ENCODE measurements around the gene FYN. TPM values are rescaled to one million over a fixed set of nuclear protein-coding genes. Genes with fewer than 3 reads are reported as not detected.

Gene FYN
- total and polyA plus RNA-seq, 10 of the 15 experiments (the other 5 are each of a cell fraction or from before 2014, with no cell fraction given): 51.4 to 247 (median 138) TPM

- TF ChIP-seq MLLT1 (IDR thresholded peaks at IDR 0.05) (no peak), FOXM1 (IDR thresholded peaks at IDR 0.05; ENCODE audit: low read depth, low read length) (no peak), REST (IDR thresholded peaks at IDR 0.05; ENCODE audit: low read depth, low read length) (no peak)
Measured at GRCh38 chr6:111823012-111823411, 50.2 kb downstream of the FYN start (continued).

- Histone ChIP-seq H3K27me3 (replicated peaks in 1 of 2; ENCODE audit: control insufficient read depth in 2 of 2, insufficient read depth in 2 of 2, low read length in 1 of 2) (no peaks in the 10 kb centered on the region), H3K4me1 (ENCODE audit: control insufficient read depth, insufficient read depth, low read length) (peaks cover 23% of the 10 kb centered on the region), H3K27ac (ENCODE audit: control insufficient read depth, insufficient read depth) (no peak overlapping the region), H3K4me3 (no peak overlapping the region), H3K36me3 (ENCODE audit: control insufficient read depth in 2 of 2, insufficient read depth in 2 of 2, low read length in 1 of 2) (peaks cover 2 to 5% of the 10 kb centered on the region in 2 experiments; a peak in 3 of 4 replicates), H3K4me2 (ENCODE audit: control insufficient read depth, insufficient read depth) (no peak overlapping the region), H4K20me1 (ENCODE audit: control insufficient read depth, insufficient read depth) (no peaks in the 10 kb centered on the region; the same call in 1 of the 2 replicates), H3K9ac (ENCODE audit: control insufficient read depth, insufficient read depth, low read length) (no peak overlapping the region), H3K9me3 (replicated peaks; ENCODE audit: control insufficient read depth, insufficient read depth, low read length) (no peaks in the 10 kb centered on the region; the same call in 2 of the 3 replicates), H3K79me2 (ENCODE audit: control insufficient read depth, insufficient read depth, low read length) (peaks cover 30% of the 10 kb centered on the region), H2AFZ (ENCODE audit: control insufficient read depth, low read depth, low read length) (no peak overlapping the region)
- FAIRE-seq (no peak), ATAC-seq (no peak), DNase-seq (ENCODE audit: low read depth, low spot score) (no peak)
- intact Hi-C loops (cut with micrococcal nuclease; ENCODE audit: unreplicated experiment) (no loop called here), in situ Hi-C loops (cut with MboI) (no loop called here)
- POLR2A ChIA-PET: no interaction called here
- CTCF ChIA-PET: interaction anchor here (0.6 to 2.4 kb wide), 6 partner anchors 10 to 93 kb away, joined by 3 to 5 read pairs (median 3); no protein-coding TSS in a partner anchor
- 65% methylated on average over 3 of the region's 3 CpGs for WGBS (ENCODE audit: insufficient coverage, insufficient replicate concordance, low lambda C conversion rate, missing lambda C conversion rate)
- RAD21 ChIA-PET (ENCODE audit: unreplicated experiment): interaction anchor here (1.3 to 2.9 kb wide), 2 partner anchors 13 to 25 kb away, joined by 3 to 7 read pairs; no protein-coding TSS in a partner anchor
- SMC1A ChIA-PET (ENCODE audit: uncharacterized antibody, unreplicated experiment): interaction anchor here (0.9 to 2.6 kb wide), 8 partner anchors 7 to 167 kb away, joined by 3 to 15 read pairs (median 4); no protein-coding TSS in a partner anchor
- BruUV-seq (replicated peaks): no TSS peak
- TF ChIP-seq BCL3 (IDR thresholded peaks at IDR 0.05; ENCODE audit: borderline replicate concordance, insufficient read depth, low read depth, low read length, poor library complexity, severe bottlenecking) (no peak), ASH2L (IDR thresholded peaks at IDR 0.05; ENCODE audit: borderline replicate concordance, low read depth) (no peak), SUZ12 (IDR thresholded peaks at IDR 0.05; ENCODE audit: unreplicated experiment) (no peak), CBX3 (IDR thresholded peaks at IDR 0.05; ENCODE audit: borderline replicate concordance, low read depth) (no peak), HDAC2 (IDR thresholded peaks at IDR 0.05) (no peak), POLR2AphosphoS5 (IDR thresholded peaks at IDR 0.05; ENCODE audit: low read length) (no peak), SMARCA5 (IDR thresholded peaks at IDR 0.05) (no peak), ZBTB33 (IDR thresholded peaks at IDR 0.05) (no peak), KAT2A (conservative IDR thresholded peaks at IDR 0.05; ENCODE audit: control insufficient read depth, low read depth, low read length) (no peak), ZNF217 (IDR thresholded peaks at IDR 0.05) (no peak), CBX5 (IDR thresholded peaks at IDR 0.05; ENCODE audit: low read depth) (no peak), MYB (IDR thresholded peaks at IDR 0.05; ENCODE audit: borderline replicate concordance, low read depth, low read length) (no peak)
Measured at GRCh38 chr6:111819458-111819857, 53.8 kb downstream of the FYN start.
